ENCODE measurements around the gene KRTAP25-1.

Gene KRTAP25-1, protein sequence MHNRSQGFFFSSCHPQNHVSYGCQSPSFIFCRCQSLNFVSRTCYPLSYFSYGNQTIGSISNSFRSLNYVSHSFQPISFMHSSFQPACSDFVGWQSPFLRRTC

DNA sequence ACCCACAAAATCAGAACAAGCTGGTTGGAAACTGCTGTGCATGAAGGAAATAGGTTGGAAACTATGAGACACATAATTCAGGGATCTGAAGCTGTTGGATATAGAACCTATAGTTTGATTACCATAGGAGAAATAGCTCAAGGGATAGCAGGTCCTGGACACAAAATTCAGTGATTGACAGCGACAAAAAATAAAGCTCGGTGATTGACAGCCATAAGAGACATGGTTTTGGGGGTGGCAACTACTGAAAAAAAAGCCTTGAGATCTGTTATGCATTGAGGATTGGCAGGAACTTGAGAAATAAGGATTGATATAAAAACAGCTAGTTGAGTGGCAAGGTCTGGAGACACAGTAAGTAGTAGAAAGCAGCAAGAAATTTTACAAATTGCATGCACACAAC, at the start of gene KRTAP25-1:
KRTAP25-1 (minus strand) TSS at position 300 of the 400 bp plus-strand sequence; CDS start at position 276, 24 bp downstream.
- no peak for DNase-seq (ENCODE audit: low spot score)

DNA sequence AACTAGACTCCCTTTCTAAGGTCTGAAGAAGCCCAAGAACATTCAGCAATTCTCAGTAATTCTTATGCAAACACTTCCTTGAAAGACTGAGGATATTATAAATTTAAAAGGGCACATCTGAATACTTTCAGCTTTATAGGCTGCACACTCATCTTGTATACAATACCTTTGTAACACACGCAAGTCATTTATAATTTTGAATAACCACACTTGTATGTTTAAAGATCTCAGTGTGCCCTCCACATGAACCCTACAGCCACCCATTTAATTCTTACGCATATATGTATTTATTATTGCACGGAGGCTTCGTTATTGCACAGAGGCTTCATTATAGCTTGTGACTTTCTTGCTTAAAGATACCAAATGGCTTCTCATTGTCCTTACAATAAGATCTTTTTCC, 49.4 kb upstream of the KRTAP25-1 start:
- no peak for DNase-seq (ENCODE audit: low spot score)

DNA sequence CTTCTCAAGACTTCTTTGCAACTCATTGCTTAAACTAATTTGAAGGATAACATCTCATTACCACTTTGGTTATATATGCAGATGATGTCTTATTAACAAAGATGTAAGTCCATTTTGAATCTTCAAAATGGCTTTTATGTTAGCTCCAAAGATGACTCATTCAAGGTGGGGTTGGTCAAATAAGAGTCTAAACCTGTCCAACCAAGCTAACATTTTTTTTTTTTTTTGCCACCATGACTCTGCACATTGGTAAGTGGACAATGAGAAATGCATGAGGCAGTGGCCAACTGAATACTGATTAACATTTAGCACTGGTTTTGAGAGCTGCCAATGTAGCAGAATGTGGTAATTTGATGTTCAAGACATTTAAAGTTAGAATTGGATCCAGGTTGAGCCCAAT, 48.5 kb upstream of the KRTAP25-1 start:
- no peak for DNase-seq (ENCODE audit: low spot score)

DNA sequence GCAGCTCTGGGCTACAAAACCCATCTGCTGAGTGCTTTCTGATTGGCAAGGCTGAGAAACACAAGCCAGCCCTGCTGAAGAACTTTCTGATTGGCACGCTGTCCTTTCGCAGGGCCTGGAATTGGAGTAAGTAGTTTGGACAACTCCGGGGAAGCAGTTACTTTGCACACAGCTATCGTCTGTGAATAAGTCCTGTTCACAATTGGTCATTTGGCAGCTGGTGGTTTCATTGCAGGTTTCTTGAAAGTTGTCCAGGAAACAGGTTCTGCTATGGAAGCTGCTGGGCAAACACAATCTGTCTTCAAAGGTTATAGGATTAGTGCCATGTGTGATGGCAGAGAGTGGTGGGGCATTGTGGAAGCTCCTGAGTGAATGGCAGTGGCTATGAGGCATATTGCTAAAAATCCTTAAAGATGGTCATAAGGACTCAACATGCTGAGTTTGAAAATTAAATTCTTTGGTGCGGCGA, 48.0 kb upstream of the KRTAP25-1 start, which contains the start of gene KRTAP27-1:
KRTAP27-1 (minus strand) TSS at position 419 of the 469 bp plus-strand sequence; CDS start at position 393, 26 bp downstream.
- no peak for DNase-seq (ENCODE audit: low spot score)

DNA sequence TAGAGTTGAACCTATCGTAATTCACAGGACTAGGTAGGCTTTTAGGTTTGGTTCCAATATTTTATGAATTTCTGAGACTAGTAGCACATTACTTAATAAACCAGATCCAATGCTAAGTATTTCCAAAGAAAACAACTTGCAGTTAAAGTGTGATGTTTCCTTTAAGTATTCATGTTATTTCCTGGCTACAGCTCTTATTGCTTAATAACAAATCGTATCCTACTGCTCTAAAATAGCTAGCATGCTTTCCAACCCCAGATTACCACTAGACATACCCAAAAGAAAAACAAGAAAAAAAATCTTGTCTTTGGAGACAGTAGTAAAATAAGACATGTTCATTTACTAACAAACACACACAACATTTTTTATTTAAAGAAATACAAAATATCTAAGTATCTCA, 47.3 kb upstream of the KRTAP25-1 start:
- peak; percentile 10 for DNase-seq (ENCODE audit: low spot score)

DNA sequence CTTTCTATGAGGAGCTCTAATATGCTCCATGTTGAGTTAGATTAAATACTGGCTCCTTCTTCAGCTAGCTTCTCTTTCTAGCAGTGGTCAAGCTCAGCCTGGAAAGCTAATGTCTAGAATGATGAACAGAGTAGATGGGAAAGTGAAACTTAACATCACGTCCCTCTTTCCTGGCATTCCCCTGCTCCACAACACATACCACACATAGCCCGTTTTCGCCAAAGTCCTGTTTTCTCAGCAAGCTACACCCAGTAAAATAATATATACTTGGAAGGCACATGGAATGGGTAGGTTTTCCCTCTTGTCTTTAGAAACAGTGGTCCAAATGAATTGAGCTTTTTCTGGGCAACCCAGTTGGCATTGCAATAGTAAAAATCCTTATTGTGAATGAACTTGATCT, 44.4 kb upstream of the KRTAP25-1 start:
- DNase-seq (ENCODE audit: low spot score): no peak

DNA sequence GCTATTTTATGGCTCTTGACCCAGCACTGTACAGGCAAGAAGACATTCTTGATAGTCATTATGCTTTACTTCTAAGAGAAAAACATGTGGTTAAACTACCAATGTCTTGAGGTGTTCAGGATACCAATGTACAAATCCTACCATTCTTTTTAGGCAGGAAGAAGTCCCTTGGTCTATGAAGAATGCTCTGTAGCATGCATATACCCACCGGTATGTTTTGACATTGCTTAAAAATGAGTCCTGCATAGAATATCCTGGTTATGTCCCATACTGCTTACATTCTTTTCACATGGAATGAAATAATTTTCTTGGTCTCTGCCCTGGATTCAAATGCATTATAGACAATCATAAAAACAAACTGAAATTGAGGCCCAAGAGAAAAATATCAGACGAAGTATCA, 43.4 kb upstream of the KRTAP25-1 start:
- no peak for DNase-seq (ENCODE audit: low spot score)

DNA sequence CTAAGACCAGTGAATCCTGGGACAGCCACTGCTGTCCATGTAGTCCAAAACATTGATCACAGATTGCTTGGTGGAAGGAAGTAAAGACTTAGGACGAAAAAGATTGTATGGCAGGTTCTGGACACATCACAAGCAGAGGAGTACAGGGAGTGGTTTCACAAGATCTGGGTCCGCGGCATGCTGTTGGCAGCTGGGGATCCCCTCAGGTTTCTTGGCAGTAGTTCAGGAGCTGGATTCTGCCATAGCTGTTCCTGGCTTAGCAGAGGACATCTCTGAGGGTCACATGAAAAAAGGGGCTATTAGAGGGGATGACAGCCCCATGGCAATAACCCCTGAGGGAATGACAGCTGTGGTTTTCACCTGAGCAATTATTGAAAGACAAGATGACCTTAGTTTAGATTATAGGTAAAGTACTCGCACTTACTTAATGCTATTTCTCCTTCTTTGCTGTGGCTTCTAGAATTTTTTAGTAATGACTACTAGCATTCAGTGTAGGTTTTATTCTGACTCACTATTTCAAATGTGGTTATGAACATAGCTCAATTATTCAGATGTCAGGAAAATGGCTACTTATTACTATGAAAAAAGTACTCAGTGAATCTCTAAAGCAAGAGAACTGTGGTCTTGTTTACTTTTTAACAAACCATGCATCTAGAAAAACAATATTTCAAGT, 40.0 kb upstream of the KRTAP25-1 start:
- DNase-seq (ENCODE audit: low spot score): no peak

DNA sequence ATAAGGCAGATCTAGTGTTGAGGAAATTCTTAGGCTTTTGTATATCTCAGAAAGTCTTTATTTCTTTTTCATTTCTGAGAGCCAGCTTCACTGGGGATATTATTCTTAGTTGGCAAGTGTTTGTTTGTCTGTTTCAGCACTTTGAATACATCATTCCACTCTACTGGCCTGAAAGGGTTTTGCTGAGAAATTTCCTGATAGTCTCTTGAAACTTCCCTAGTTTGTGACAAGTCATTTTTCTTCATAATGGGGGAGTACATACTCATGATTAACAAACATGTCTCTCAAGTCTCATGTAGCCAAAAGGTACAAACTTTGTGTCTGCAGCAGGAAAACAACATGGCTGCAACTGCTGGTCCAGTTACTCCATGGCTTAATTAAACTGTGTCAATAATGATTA, 37.1 kb upstream of the KRTAP25-1 start:
- no peak for DNase-seq (ENCODE audit: low spot score)

DNA sequence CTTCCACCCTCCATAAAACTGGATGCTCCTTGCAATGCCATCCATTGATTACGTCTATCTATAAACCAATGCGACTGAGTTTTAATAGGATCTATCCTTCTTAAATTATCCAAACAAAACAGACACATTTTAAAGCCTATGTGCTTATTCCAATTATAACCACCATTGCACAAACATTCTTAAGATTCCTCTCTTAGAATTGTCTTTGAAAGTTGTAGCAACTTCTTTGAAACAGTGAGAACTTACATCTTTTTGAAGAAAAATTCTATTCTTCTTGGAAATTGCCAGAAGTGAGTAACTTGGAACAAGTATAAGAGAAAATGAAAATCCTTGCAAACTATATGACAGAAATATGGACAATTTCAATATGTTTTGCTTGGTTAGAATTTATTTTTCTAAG, 30.9 kb upstream of the KRTAP25-1 start, which contains the start of gene KRTAP26-1:
KRTAP26-1 (minus strand) TSS at position 101 of the 400 bp plus-strand sequence. CDS start 280 bp downstream, outside the sequence.
- DNase-seq (ENCODE audit: low spot score): no peak

DNA sequence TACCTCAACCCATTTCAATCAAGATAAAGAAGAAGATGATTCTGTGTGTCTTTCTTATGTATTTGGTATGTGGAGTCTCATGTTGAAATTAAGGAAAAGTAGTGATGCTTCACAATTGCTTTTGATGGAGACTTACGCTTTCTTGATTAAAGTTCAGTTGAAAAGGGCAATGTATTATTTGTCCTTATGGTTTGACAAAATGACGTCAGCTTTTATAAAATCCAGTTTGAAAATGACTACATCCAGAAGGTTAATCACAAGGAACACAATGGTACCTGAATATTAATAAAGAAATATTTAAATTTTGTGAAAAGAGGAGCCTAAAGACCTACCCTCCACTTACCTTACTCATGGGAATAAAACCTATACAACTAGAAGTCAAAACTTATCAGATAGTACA, 26.4 kb upstream of the KRTAP25-1 start:
- DNase-seq (ENCODE audit: low spot score): no peak

DNA sequence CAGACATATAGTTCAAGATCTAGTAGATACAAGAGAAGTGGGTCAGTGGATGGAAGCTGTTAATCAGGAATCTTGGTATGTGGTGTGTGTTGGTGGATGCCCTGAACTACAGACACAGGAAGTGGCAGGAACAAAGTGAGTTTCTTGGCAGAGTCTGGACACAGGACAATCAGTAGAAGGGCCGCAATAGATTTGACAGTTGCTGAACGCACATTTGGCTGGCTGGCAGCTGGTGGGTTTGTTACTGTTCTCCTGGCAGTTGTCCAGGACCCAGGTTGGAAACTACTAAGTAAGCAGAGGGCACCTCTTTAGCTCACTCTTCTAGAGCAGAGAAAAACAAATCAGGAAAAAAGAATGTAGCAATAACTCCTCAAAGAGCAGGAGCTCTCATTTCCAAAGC, 17.6 kb upstream of the KRTAP25-1 start:
- no peak for DNase-seq (ENCODE audit: low spot score)

DNA sequence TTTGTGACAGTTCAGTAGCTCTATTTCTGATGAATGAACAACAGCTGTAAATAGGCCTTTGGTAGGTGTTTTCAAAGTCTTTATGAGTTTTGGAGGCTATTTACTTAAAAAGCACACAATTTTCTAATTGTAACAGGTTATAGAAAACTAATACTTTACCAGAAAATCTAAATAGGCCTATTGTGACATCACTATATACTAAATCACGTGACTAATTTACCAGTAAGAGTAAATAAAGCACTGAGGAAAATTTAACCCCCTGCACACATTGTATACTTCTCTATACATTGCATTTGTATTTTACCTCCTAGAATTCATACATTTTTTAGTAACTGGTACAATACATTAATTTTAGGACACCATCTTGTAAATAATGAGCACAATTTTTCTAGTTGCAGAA, 15.8 kb upstream of the KRTAP25-1 start:
- DNase-seq (ENCODE audit: low spot score): no peak

DNA sequence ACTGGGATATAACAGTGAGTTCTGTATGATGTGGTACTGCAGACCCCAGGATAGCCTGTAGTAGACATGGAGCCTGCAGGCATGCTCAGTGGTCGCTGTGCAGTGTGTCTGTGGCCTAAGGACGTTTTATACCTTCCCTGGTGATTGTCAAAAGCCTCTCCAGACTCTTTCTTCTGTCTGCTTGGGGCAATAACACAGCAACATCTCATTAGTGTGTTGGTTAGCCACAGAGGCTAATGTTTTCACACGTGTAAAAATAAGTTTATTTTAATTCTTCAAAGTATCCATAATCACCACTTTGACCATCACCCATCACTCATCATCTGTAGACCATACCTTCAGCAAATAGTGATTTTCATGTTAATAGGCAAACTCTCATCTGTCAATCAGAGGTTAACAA, 6.5 kb downstream of the KRTAP25-1 start, which contains the start of gene KRTAP24-1:
KRTAP24-1 (minus strand) TSS at position 101 of the 400 bp plus-strand sequence; CDS start at position 83, 18 bp downstream.
- DNase-seq (ENCODE audit: low spot score): no peak

DNA sequence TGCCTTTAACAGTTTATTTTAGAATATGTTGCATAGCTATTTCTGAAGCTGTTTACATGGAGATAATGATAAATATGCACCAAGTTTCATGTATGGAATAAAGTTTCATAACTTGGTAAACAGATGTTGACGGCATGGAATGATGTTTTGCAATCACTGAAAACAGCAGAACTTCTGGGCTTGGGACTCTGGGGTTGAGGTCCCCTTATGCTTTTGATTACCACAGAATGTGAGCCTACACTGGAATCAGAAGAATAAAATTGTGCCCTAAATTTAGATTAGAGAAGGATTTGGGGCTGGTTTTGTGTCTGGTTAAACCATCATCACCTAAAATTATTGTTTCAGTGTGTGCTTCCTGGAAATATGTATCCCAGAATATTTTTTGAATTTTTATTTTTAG, 17.7 kb downstream of the KRTAP25-1 start:
- no peak for DNase-seq (ENCODE audit: low spot score)

DNA sequence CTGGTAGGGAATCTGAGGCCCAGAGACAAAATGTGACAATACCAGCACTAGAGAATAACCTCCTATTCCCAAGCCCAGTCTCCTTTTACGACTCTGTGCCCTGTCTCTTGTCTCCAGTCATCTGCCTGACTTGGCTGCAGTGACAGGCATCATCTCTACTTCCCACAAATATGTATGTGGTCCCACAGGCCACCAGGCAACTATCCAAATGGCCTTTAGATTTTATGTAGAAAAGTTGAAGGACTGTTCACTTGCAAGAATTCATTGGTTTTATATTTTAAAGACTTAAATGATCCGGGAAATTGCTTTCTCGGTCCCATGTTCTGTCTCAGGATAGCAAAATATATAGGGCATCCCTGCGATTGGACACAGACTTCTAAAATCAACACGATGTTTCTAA, 18.2 kb downstream of the KRTAP25-1 start:
- DNase-seq (ENCODE audit: low spot score): no peak

DNA sequence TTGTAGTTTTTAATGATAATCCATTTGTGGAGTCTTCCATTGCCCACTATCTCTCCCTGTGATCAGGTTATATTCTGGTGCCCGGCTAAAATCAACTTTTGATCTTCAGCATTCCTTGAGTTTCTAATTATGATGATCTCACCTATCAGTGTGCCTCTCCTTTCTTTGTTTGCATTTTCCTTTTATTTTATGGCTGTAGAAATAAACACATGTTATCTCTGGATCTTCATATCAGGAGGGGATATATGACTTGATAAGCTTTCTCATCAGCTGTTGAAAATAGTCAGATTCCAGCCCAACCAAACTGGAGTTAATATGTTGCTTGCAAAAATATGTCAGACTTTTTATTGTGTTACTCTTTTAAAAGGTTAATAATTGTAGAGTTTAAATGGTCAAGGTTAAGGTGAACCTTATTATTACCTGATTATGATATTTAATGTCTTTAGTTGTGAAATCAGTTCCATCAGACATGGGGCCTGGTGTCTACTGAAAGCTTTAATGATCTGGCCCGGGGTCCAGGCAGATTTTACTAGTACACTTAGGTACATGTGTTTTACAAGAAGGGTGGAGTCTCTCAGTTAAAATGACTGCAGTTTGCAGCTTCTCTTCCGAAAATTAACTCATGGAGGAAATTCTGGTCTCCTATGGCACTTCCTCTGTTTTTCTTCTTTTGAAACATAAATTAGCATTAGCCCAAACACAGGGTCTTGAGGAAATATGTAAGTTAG, 19.3 kb downstream of the KRTAP25-1 start:
- DNase-seq (ENCODE audit: low spot score): no peak

DNA sequence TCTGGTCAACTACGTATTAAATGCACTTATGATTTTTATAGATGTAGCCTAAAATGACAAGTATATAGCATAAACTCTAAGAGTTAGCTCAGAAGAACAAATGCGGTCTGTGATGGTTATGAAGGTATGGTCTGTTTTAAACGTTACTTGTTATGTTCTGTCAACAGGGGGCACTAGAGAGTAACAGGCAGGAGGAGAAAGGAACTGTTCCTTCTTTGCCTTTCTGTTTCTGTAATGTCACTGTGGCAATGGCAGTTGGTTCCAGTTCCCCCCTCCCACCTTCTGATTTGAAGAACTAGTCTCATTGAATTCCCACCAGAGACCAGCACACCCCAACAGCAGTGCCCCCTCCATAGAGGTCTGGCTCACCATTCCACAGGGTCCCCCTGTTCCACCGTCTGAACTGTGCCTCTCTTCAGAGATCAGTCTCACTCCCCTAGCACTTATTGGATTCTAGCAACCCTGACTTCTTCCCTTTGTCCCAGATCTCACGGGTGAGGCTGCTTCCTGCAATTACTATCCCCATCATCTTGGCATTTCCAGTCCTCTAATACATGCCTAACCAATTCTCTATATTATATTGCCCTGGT, 20.6 kb downstream of the KRTAP25-1 start:
- no peak for DNase-seq (ENCODE audit: low spot score)

DNA sequence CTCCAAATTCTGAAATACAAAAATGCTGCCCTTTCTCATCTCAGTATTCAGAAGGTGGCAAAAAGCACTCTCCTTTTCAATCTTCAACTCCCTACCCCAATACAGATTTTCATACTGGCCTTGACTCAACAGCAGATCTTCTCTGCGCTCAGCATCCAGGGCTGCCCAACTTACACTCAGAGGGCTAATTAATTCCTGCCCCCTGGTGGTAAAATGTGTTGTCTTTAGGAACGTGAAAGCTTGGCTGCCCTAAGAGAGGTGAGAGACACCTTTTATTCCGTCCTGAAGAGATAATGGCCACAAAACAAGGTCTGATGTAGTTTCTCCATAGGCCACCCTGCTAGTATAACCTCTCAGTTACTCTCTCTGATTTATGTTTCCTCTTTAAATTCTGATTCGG, 31.5 kb downstream of the KRTAP25-1 start:
- peak; percentile 7 for DNase-seq (ENCODE audit: low spot score)

DNA sequence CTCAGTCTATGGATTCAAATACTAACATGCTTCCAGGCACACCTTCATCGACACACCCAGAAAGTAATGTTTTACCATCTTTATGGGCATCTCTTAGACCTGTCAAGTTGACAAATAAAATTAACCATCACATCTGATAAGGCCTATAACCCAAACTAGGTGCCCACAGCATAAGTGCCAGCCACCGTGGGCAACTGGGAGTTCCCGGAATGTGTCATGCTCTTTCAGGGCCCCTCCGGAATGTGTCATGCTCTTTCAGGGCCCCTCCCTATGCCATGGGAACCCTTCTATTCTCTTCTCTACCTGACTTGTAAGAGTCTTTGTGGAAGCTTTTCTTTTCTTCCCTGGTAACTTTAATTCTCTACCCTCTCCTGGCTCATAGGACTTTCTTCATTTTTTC, 33.2 kb downstream of the KRTAP25-1 start:
- DNase-seq (ENCODE audit: low spot score): no peak

DNA sequence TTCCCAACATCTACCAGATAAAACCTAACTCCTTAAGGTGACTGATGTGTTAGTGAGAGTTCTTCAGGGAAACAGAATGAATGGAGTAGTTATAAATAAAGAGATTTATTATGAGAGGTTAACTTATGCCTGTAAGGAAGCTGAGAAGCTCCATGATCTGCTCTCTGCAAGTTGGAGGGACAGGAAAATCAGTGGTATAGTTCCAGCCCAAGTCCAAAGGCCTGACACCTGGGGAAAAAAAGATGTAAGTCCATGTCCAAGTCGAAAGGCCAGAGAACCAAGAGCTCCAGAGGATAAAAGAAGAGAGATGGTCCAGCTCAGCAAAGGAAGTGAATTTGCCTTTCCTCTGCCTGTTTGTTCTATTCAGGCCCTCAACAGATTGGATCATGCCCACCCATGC, 33.6 kb downstream of the KRTAP25-1 start:
- no peak for DNase-seq (ENCODE audit: low spot score)

DNA sequence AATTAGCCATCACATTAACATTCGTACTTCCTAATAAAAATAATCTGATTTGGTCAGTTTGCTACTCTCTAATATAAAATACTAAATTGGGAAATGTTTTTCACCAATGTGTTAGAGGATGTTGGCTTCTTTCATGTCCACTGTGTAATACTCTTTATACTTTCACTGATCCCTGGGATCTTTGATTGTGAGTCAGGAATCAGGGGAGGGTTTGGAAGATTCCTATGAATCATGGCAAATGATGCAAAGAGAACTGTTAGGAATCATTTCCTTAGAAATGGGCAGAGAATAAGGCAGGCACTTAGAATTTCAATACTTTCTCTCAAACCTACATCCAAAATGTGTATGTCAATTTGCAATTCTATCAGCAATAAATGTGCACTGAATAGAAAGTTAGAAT, 37.5 kb downstream of the KRTAP25-1 start:
- DNase-seq (ENCODE audit: low spot score): no peak

DNA sequence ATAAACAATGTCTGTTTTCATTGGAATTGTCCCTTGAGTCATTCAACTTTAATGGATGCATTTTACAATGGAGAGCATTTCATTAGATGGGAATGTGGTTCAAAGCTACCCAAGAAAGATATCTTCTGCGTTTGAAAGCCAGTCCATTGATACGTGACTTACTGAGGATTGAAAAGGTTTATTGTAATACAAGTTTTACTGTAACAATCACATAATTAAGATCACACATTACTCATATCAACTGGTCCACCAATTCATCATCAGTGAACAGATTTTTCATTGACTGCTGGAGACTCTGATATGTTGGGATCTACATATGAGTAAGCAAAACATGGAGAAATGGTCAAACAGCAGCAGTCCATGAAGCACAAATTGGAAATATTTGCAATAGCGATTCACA, 39.4 kb downstream of the KRTAP25-1 start:
- DNase-seq (ENCODE audit: low spot score): no peak
